ENCODE measurements around the gene PRKAR2A. TPM values are rescaled to one million over a fixed set of nuclear protein-coding genes. Genes with fewer than 3 reads are reported as not detected.
A peak's percentile ranks its signal among the peaks of the same experiment; 100 is the strongest.

The PRKAR2A gene
- total and polyA plus RNA-seq, 2 donors (not counting 3 experiments of a cell fraction or from before 2014, with no cell fraction given): 8.6 to 69.9 TPM

DNA sequence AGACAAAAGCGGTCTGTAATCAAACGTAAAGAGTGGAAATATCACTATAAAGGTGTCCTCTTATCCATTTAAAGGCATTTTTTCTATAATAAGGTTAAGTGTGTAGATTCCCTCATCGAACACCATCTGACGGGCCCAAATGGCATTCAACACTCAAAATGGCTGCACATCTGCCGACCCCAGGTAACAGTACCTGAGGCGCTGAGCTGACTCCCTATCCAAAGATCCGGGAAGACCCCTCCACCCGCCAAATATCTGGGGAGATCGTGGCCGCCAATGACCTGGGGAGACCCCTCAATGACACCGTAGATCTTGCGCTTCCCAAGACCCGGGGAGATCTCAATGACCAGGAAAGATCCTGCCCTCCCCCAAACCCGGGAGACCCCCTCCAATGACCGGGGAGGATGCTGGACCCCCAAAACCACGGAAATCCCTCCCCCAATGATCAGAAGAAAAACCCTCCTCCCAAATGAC lies 131.1 kb downstream of the PRKAR2A start:
- FAIRE-seq: no peak

More for the DNA sequence above, 131.1 kb downstream of the PRKAR2A start:
- ChIA-PET CTCF (interaction anchor here (0.9 to 3.5 kb wide), 8 partner anchors 10 to 316 kb away, joined by 3 to 23 read pairs (median 4); partner anchors contain the start of genes CELSR3 and NCKIPSD), POLR2A (interaction anchor here (0.7 to 1.1 kb wide), 5 partner anchors 9 to 23 kb away, joined by 3 to 4 read pairs (median 3); no protein-coding TSS in a partner anchor)
- peak overlapping the region; percentile 13 for H2AFZ ChIP-seq (ENCODE audit: low read depth, low read length)
- H3K27me3 ChIP-seq (ENCODE audit: control insufficient read depth in 2 of 2, insufficient read depth in 2 of 2, low read length in 2 of 2): peaks cover 5 to 8% of the 10 kb centered on the region in 2 experiments
- no peaks in the 10 kb centered on the region for H3K9me3 ChIP-seq (replicated peaks; ENCODE audit: control insufficient read depth, insufficient read depth, low read length)
- peak overlapping the region; percentile 96 for H3K4me2 ChIP-seq (ENCODE audit: insufficient read depth, low read length)
- TF ChIP-seq JUN (IDR thresholded peaks at IDR 0.05; ENCODE audit: borderline replicate concordance, insufficient read depth, insufficient read length, low read depth) (no peak), MAX (IDR thresholded peaks at IDR 0.05; ENCODE audit: insufficient read depth, insufficient read length) (no peak), GATA2 (IDR thresholded peaks at IDR 0.05; ENCODE audit: insufficient read depth, insufficient read length, low read depth, low read length) (no peak), MYC (IDR thresholded peaks at IDR 0.05; ENCODE audit: low read depth, low read length) (no peak), POLR2AphosphoS5 (IDR thresholded peaks at IDR 0.05; ENCODE audit: insufficient read depth, low read depth, low read length) (no peak), FOS (IDR thresholded peaks at IDR 0.05; ENCODE audit: borderline replicate concordance, insufficient read depth, low read length) (no peak), EZH2 (IDR thresholded peaks at IDR 0.05; ENCODE audit: borderline replicate concordance, low read depth, low read length, severe bottlenecking) (no peak), POLR2A (IDR thresholded peaks at IDR 0.05; ENCODE audit: low read depth, low read length) (no peak)
- TF ChIP-seq, protein P1, sequence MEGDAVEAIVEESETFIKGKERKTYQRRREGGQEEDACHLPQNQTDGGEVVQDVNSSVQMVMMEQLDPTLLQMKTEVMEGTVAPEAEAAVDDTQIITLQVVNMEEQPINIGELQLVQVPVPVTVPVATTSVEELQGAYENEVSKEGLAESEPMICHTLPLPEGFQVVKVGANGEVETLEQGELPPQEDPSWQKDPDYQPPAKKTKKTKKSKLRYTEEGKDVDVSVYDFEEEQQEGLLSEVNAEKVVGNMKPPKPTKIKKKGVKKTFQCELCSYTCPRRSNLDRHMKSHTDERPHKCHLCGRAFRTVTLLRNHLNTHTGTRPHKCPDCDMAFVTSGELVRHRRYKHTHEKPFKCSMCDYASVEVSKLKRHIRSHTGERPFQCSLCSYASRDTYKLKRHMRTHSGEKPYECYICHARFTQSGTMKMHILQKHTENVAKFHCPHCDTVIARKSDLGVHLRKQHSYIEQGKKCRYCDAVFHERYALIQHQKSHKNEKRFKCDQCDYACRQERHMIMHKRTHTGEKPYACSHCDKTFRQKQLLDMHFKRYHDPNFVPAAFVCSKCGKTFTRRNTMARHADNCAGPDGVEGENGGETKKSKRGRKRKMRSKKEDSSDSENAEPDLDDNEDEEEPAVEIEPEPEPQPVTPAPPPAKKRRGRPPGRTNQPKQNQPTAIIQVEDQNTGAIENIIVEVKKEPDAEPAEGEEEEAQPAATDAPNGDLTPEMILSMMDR (IDR thresholded peaks at IDR 0.05; ENCODE audit: extremely low read depth in 1 of 2, insufficient read depth in 1 of 2, low read depth in 1 of 2, low read length in 2 of 2): no peak
- peaks cover 52% of the 10 kb centered on the region for H3K79me2 ChIP-seq (ENCODE audit: control insufficient read depth, insufficient read depth, low read length)
- peak overlapping the region; percentile 99 for H3K9ac ChIP-seq (replicated peaks; ENCODE audit: extremely low read depth, insufficient read depth, low read length)
- H3K4me1 ChIP-seq (ENCODE audit: control insufficient read depth, extremely low read depth, insufficient read depth, low read length): peaks cover 8% of the 10 kb centered on the region
- dilution Hi-C loops (cut with MboI; ENCODE audit: extremely low pct_ligation_motif_present, low sequenced_read_pairs) (no loop called here), intact Hi-C loops (cut with micrococcal nuclease) (loop anchor here (2.0 to 5.0 kb wide), 2 partner anchors 22 to 201 kb away; partner anchors contain the start of gene ARIH2)
- H3K4me3 ChIP-seq (replicated peaks in 1 of 3; ENCODE audit: insufficient read depth in 1 of 3, low read depth in 1 of 3, low read length in 3 of 3): peak overlapping the region; percentile 81 to 99 (median 93)
- H3K36me3 ChIP-seq (ENCODE audit: control insufficient read depth in 2 of 2, extremely low read depth in 1 of 2, insufficient read depth in 2 of 2, low read length in 2 of 2): peaks cover 0 to 3% of the 10 kb centered on the region in 2 experiments
- peak overlapping the region; percentile 88 for H3K27ac ChIP-seq (ENCODE audit: insufficient read depth, low read depth, low read length)
- no peaks in the 10 kb centered on the region for H3K9me1 ChIP-seq (replicated peaks; ENCODE audit: control insufficient read depth, extremely low read depth, insufficient read depth, low read length)
- no peaks in the 10 kb centered on the region for H4K20me1 ChIP-seq (replicated peaks; ENCODE audit: control insufficient read depth, extremely low read depth, insufficient read depth, low read length)
- BruUV-seq (replicated peaks): TSS peak; percentile 57
- DNase-seq (ENCODE audit: low read depth, low spot score): peak; percentile 36

Data from endothelial cell of umbilical vein (primary cell).